Skin of body (tissue), 2 donors: ENCODE measurements around the gene ATP5F1D. TPM values are rescaled to one million over a fixed set of nuclear protein-coding genes. Genes with fewer than 3 reads are reported as not detected.

Experiments
- DNase-seq: peaks from one replicate; lab custom pipeline; 2025; lab: John Stamatoyannopoulos, UW
- total RNA-seq: library from RNA; depleted of rRNA; stranded (reverse); fragments of >200 nt; gene quantifications from one replicate; pipeline ENCODE4 v1.2.3, GENCODE V29; 2014

Gene ATP5F1D
- total RNA-seq, 1 donor from 2014 or later: 22.9 TPM

- no peak for DNase-seq
Observed at GRCh38 chr19:1291761-1292418, 50.3 kb downstream of the ATP5F1D start.

- no peak for DNase-seq
Observed at GRCh38 chr19:1292419-1293151, 51.0 kb downstream of the ATP5F1D start.

- no peak for DNase-seq
Observed at GRCh38 chr19:1293782-1294604, 52.4 kb downstream of the ATP5F1D start.

Other genes with a start within 250 kb of the ATP5F1D start
- gene GRIN3B, start 241.3 kb upstream of the ATP5F1D start, total RNA-seq: 0.20 TPM
- 40.6 TPM for gene TMEM259, start 220.6 kb upstream of the ATP5F1D start, total RNA-seq
- gene RNU6-2, start 220.2 kb upstream of the ATP5F1D start, total RNA-seq: not detected
- gene CNN2, start 215.1 kb upstream of the ATP5F1D start, total RNA-seq: 58.2 TPM
- gene ABCA7, start 201.6 kb upstream of the ATP5F1D start, total RNA-seq: 4.8 TPM
- gene ARHGAP45, start 174.6 kb upstream of the ATP5F1D start, total RNA-seq: 10.7 TPM
- 47.1 TPM for gene POLR2E, start 146.4 kb upstream of the ATP5F1D start, total RNA-seq
- 105 TPM for gene GPX4, start 137.8 kb upstream of the ATP5F1D start, total RNA-seq
- gene SBNO2, start 67.5 kb upstream of the ATP5F1D start, total RNA-seq: 23.1 TPM
- 37.3 TPM for gene STK11, start 36.0 kb upstream of the ATP5F1D start, total RNA-seq
- gene CBARP, start 3.7 kb upstream of the ATP5F1D start, total RNA-seq: 1.9 TPM
- 19.7 TPM for gene MIDN, start 6.8 kb downstream of the ATP5F1D start, total RNA-seq
- 267 TPM for gene CIRBP, start 27.6 kb downstream of the ATP5F1D start, total RNA-seq
- gene FAM174C, start 33.8 kb downstream of the ATP5F1D start, total RNA-seq: 6.4 TPM
- gene EFNA2, start 44.1 kb downstream of the ATP5F1D start, total RNA-seq: 0.39 TPM
- 27.3 TPM for gene NDUFS7, start 142.2 kb downstream of the ATP5F1D start, total RNA-seq
- gene GAMT, start 159.8 kb downstream of the ATP5F1D start, total RNA-seq: 12.5 TPM
- 37.9 TPM for gene DAZAP1, start 165.8 kb downstream of the ATP5F1D start, total RNA-seq
- 533 TPM for gene RPS15, start 196.6 kb downstream of the ATP5F1D start, total RNA-seq
- 0.59 TPM for gene APC2, start 208.4 kb downstream of the ATP5F1D start, total RNA-seq
- gene C19orf25, start 237.5 kb downstream of the ATP5F1D start, total RNA-seq: 11.6 TPM
- gene PCSK4, start 248.6 kb downstream of the ATP5F1D start, total RNA-seq: 0.59 TPM
- 7.5 TPM for gene REEP6, start 249.4 kb downstream of the ATP5F1D start, total RNA-seq